GM12801 (cell line): Measurements from ENCODE around the gene G0S2.

Experiments
- CTCF ChIP-seq: IDR thresholded peaks from one replicate; pipeline ENCODE4 v1.5.1; 2011; ENCODE audit warnings: control low read depth; ENCODE audit not compliant: insufficient read length; ENCODE audit errors: extremely low read depth

G0S2 gene, protein sequence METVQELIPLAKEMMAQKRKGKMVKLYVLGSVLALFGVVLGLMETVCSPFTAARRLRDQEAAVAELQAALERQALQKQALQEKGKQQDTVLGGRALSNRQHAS

GRCh38 chr1:209674957-209675564 lies at the start of gene G0S2:
G0S2 (plus strand) TSS chr1:209675412; CDS start chr1:209675685, 273 bp downstream.
- no peak for TF ChIP-seq CTCF

DNA sequence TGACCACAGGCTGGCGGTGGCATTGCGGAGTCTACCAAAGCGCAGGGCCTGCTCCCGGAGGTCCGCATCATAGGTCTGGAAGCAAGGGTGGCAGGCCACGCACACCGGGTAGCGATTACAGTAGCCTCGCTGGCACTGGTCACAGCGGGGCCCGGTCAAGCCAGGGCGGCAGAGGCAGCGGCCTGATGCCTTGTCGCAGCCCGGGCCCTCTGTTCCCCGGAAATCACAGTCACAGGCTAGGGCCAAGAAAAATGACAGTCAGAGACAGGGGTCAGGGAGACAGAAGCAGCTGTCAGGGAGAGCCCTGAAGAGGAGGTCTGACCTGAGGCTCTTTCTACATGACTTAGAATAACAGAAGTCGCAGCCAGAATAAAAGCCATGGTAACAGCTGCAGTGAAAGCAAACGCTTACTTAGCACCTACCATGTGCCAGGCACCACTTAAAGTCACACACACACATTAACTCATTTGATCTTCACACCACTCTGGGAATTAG lies 49.4 kb upstream of the G0S2 start:
- no peak for TF ChIP-seq CTCF

- TF ChIP-seq CTCF, result no peak
Observed at GRCh38 chr1:209626346-209627026, 48.7 kb upstream of the G0S2 start.

DNA sequence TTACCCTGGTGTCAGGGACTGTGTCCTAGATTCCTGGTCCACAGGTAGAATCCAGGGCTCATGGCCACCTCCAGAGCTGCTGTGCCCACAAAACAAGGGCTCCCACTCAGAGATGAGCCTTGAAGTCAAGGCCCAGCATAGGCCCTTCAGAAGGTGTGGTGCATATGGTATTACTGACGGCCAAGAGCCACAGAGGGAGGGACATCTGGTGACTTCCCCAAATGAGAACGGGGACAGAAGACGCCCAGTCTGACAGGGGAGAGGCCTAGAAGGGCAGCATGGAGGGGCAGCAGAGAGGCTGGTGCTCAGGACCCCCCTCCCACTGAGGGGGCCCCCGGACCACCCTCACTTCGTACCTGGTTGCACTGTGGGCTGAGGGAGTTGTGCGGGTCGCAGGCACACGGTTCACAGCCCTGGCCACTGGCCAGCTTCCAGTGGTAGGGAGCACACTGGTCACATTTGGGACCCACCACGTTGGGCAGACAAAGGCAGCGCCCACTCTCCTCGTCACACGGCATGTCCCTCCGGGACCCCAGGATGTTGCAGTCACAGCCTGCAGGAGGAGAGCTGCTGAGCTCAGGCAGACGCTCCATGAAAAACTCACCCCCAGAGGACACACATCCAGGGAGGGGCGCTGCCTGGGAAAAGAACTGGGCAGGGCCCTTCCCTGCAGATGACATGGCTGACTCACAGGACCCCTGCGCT lies 48.0 kb upstream of the G0S2 start:
- TF ChIP-seq CTCF, result no peak

DNA sequence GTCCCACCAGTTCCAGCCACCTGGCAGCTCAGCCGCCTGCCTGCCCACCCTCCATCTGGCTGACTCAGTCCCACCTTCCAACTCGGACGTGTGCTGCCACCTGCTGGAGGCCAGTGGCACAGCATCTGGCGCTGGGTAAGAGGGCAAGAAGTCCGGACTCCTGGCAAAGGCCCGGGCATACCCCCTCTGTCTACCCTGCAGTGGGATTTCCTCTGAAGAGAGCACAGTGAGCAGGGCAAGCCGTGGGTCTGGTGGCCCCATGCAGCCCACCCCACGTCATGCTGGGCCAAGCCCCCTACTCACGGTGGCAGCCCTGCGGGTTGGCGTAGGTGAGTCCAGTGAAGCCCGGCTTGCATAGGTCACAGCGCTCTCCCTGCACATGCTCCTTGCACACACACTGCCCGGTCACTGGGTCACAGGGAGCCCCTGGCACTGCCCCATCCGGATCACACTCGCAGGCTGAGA lies 47.4 kb upstream of the G0S2 start:
- TF ChIP-seq CTCF, result no peak

GRCh38 chr1:209628618-209629299 lies 46.5 kb upstream of the G0S2 start:
- TF ChIP-seq CTCF, result no peak
